Neural cell (in vitro differentiated cells): ENCODE measurements around the gene ANO5. TPM values are rescaled to one million over a fixed set of nuclear protein-coding genes. Genes with fewer than 3 reads are reported as not detected.

Source experiments
- H2AFZ ChIP-seq: fragments of 200-600, 300-800 bp; sonication (generic), shearing (Covaris generic); 2 replicates; pipeline ENCODE4 v1.6.0; 2014; ENCODE audit warnings: low read depth, mild to moderate bottlenecking, antibody characterized with exemption, low read length, moderate library complexity
- H3F3A ChIP-seq: fragments of 200-600 bp; shearing (Covaris generic); 2 replicates; pipeline ENCODE4 v1.6.1; 2016; ENCODE audit warnings: mild to moderate bottlenecking, moderate library complexity, mixed read lengths, antibody characterized with exemption, low read length; ENCODE audit not compliant: insufficient read depth, poor library complexity, severe bottlenecking
- H3K27ac ChIP-seq: fragments of 200-600, 300-800 bp; sonication (generic), shearing (Covaris generic); 2 replicates; pipeline ENCODE4 v1.5.1; 2014; ENCODE audit warnings: mild to moderate bottlenecking, low read length, moderate library complexity
- H3K27me3 ChIP-seq: fragments of 300-800, 200-600 bp; sonication (generic), shearing (Covaris generic); 2 replicates; pipeline ENCODE4 v1.6.0; 2014; ENCODE audit warnings: mild to moderate bottlenecking, low read depth, low read length, moderate library complexity; ENCODE audit not compliant: insufficient read depth
- H3K36me3 ChIP-seq: fragments of 300-800, 200-600 bp; sonication (generic), shearing (Covaris generic); 2 replicates; pipeline ENCODE4 v1.5.1; 2014; ENCODE audit warnings: mild to moderate bottlenecking, antibody characterized with exemption, low read length, moderate library complexity; ENCODE audit not compliant: insufficient read depth
- H3K4me2 ChIP-seq: fragments of 300-800, 200-600 bp; sonication (generic), shearing (Covaris generic); 2 replicates; pipeline ENCODE4 v1.6.0; 2014; ENCODE audit warnings: mild to moderate bottlenecking, low read length
- H3K4me3 ChIP-seq: fragments of 300-800, 200-600 bp; sonication (generic), shearing (Covaris generic); 2 replicates; pipeline ENCODE4 v1.5.1; 2014; ENCODE audit warnings: mild to moderate bottlenecking, low read length, moderate library complexity
- H3K79me2 ChIP-seq: fragments of 200-600 bp; shearing (Covaris generic); replicated peaks from 2 replicates; pipeline ENCODE4 v1.6.0; 2014; ENCODE audit warnings: mild to moderate bottlenecking, low read length, moderate library complexity; ENCODE audit not compliant: insufficient read depth
- H3K9ac ChIP-seq: fragments of 300-800, 200-600 bp; sonication (generic), shearing (Covaris generic); 2 replicates; pipeline ENCODE4 v1.6.1; 2016; ENCODE audit warnings: mild to moderate bottlenecking, low read length, mixed read lengths
- H3K9me2 ChIP-seq: fragments of 200-600 bp; shearing (Covaris generic); 2 replicates; pipeline ENCODE4 v1.6.1; 2016; ENCODE audit warnings: mild to moderate bottlenecking, low read length, mixed read lengths; ENCODE audit not compliant: insufficient read depth
- H3K9me3 ChIP-seq: fragments of 200-600, 300-800 bp; sonication (generic), shearing (Covaris generic); 2 replicates; pipeline ENCODE4 v1.6.1; 2016; ENCODE audit warnings: mild to moderate bottlenecking, mixed run types, low read length, moderate library complexity, mixed read lengths
- H4K20me1 ChIP-seq: fragments of 200-600 bp; shearing (Covaris generic); 2 replicates; pipeline ENCODE4 v1.6.1; 2016; ENCODE audit warnings: mild to moderate bottlenecking, mixed run types; ENCODE audit not compliant: insufficient read depth
- CTCF ChIP-seq: fragments of 450-650 bp; IDR thresholded peaks from 2 replicates; pipeline ENCODE4 v1.5.1; 2014; ENCODE audit warnings: antibody characterized with exemption, mild to moderate bottlenecking, moderate library complexity; ENCODE audit not compliant: poor library complexity, severe bottlenecking
- EP300 ChIP-seq: fragments of 450-650 bp; conservative IDR thresholded peaks from 2 replicates; pipeline ENCODE4 v1.6.1; 2014; ENCODE audit warnings: antibody characterized with exemption, mild to moderate bottlenecking, moderate library complexity; ENCODE audit not compliant: poor library complexity, severe bottlenecking
- EZH2 ChIP-seq: fragments of 200-600, 300-800 bp; shearing (Covaris generic), sonication (generic); IDR thresholded peaks from 2 replicates; pipeline ENCODE4 v1.6.1; 2014; ENCODE audit warnings: antibody characterized with exemption, low read length, borderline replicate concordance, mild to moderate bottlenecking; ENCODE audit not compliant: insufficient read depth, poor library complexity, severe bottlenecking
- MXI1 ChIP-seq: fragments of 450-650 bp; conservative IDR thresholded peaks from 2 replicates; pipeline ENCODE4 v1.6.1; 2014; ENCODE audit warnings: antibody characterized with exemption, mild to moderate bottlenecking; ENCODE audit not compliant: poor library complexity, severe bottlenecking
- POLR2AphosphoS5 ChIP-seq: IDR thresholded peaks from 2 replicates; pipeline ENCODE4 v1.6.1; 2012
- RAD21 ChIP-seq: fragments of 450-650 bp; conservative IDR thresholded peaks from 2 replicates; pipeline ENCODE4 v1.6.1; 2014; ENCODE audit warnings: antibody characterized with exemption, mild to moderate bottlenecking, moderate library complexity
- SMC3 ChIP-seq: fragments of 450-650 bp; conservative IDR thresholded peaks from 2 replicates; pipeline ENCODE4 v1.6.1; 2014; ENCODE audit warnings: antibody characterized with exemption, mild to moderate bottlenecking, moderate library complexity; ENCODE audit not compliant: poor library complexity
- TAF1 ChIP-seq: IDR thresholded peaks from 2 replicates; pipeline ENCODE4 v1.6.1; 2012; ENCODE audit warnings: low read depth
- polyA minus RNA-seq: library from RNA; depleted of rRNA, polyadenylated mRNA; stranded (reverse); fragments of >200 nt; gene quantifications from 2 replicates; pipeline ENCODE4 v1.2.3, GENCODE V29; 2014
- polyA plus RNA-seq: library from polyadenylated mRNA; depleted of rRNA; stranded (reverse); fragments of >200 nt; gene quantifications from 2 replicates; pipeline ENCODE4 v1.2.3, GENCODE V29; 2014
- TF ChIP-seq, protein P1 (sequence below): IDR thresholded peaks from 2 replicates; pipeline ENCODE4 v1.6.1; 2012; ENCODE audit warnings: borderline replicate concordance

The ANO5 gene, protein sequence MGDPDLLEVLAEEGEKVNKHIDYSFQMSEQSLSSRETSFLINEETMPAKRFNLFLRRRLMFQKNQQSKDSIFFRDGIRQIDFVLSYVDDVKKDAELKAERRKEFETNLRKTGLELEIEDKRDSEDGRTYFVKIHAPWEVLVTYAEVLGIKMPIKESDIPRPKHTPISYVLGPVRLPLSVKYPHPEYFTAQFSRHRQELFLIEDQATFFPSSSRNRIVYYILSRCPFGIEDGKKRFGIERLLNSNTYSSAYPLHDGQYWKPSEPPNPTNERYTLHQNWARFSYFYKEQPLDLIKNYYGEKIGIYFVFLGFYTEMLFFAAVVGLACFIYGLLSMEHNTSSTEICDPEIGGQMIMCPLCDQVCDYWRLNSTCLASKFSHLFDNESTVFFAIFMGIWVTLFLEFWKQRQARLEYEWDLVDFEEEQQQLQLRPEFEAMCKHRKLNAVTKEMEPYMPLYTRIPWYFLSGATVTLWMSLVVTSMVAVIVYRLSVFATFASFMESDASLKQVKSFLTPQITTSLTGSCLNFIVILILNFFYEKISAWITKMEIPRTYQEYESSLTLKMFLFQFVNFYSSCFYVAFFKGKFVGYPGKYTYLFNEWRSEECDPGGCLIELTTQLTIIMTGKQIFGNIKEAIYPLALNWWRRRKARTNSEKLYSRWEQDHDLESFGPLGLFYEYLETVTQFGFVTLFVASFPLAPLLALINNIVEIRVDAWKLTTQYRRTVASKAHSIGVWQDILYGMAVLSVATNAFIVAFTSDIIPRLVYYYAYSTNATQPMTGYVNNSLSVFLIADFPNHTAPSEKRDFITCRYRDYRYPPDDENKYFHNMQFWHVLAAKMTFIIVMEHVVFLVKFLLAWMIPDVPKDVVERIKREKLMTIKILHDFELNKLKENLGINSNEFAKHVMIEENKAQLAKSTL
- polyA plus RNA-seq (2.8 and 3.6 TPM in 2 replicates), polyA minus RNA-seq (4.9 and 5.8 TPM in 2 replicates)

GRCh38 chr11:22192642-22193347, at the start of gene ANO5:
TSS of gene ANO5 (plus strand) at chr11:22193085. CDS start at chr11:22193493, 408 bp downstream.
- Histone ChIP-seq H3K27ac (no peak within 1 kb of the TSS), H3K9me2 (no peaks in the 10 kb centered on the region), H3K36me3 (no peaks in the 10 kb centered on the region), H4K20me1 (no peaks in the 10 kb centered on the region), H3F3A (no peaks in the 10 kb centered on the region), H2AFZ (peak within 1 kb of the TSS; percentile 65), H3K79me2 (no peaks in the 10 kb centered on the region), H3K4me3 (peak within 1 kb of the TSS; percentile 77), H3K9ac (peak within 1 kb of the TSS; percentile 51), H3K9me3 (no peaks in the 10 kb centered on the region), H3K4me2 (peak within 1 kb of the TSS; percentile 46), H3K27me3 (peaks cover 17% of the 10 kb centered on the region)
- no peak for TF ChIP-seq SMC3
- TF ChIP-seq EP300 = no peak
- TF ChIP-seq, protein P1, sequence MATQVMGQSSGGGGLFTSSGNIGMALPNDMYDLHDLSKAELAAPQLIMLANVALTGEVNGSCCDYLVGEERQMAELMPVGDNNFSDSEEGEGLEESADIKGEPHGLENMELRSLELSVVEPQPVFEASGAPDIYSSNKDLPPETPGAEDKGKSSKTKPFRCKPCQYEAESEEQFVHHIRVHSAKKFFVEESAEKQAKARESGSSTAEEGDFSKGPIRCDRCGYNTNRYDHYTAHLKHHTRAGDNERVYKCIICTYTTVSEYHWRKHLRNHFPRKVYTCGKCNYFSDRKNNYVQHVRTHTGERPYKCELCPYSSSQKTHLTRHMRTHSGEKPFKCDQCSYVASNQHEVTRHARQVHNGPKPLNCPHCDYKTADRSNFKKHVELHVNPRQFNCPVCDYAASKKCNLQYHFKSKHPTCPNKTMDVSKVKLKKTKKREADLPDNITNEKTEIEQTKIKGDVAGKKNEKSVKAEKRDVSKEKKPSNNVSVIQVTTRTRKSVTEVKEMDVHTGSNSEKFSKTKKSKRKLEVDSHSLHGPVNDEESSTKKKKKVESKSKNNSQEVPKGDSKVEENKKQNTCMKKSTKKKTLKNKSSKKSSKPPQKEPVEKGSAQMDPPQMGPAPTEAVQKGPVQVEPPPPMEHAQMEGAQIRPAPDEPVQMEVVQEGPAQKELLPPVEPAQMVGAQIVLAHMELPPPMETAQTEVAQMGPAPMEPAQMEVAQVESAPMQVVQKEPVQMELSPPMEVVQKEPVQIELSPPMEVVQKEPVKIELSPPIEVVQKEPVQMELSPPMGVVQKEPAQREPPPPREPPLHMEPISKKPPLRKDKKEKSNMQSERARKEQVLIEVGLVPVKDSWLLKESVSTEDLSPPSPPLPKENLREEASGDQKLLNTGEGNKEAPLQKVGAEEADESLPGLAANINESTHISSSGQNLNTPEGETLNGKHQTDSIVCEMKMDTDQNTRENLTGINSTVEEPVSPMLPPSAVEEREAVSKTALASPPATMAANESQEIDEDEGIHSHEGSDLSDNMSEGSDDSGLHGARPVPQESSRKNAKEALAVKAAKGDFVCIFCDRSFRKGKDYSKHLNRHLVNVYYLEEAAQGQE = no peak
- no peak for TF ChIP-seq RAD21
- no peak for TF ChIP-seq TAF1
- TF ChIP-seq POLR2AphosphoS5 = no peak
- TF ChIP-seq EZH2 = no peak
- TF ChIP-seq CTCF = no peak
- no peak for TF ChIP-seq MXI1
